Jurkat, Clone E6-1 (cell line): ENCODE measurements around the gene SIPA1L3.

Experiments used
- DNase-seq: peaks from one replicate; pipeline ENCODE4 v3.0.0-alpha.2; 2011; ENCODE audit warnings: low read depth, low spot score
- H3K4me3 ChIP-seq: 2 replicates; pipeline ENCODE4 v1.5.1; 2011; ENCODE audit warnings: mild to moderate bottlenecking, low read length, control low read depth, moderate library complexity

The SIPA1L3 gene

DNA sequence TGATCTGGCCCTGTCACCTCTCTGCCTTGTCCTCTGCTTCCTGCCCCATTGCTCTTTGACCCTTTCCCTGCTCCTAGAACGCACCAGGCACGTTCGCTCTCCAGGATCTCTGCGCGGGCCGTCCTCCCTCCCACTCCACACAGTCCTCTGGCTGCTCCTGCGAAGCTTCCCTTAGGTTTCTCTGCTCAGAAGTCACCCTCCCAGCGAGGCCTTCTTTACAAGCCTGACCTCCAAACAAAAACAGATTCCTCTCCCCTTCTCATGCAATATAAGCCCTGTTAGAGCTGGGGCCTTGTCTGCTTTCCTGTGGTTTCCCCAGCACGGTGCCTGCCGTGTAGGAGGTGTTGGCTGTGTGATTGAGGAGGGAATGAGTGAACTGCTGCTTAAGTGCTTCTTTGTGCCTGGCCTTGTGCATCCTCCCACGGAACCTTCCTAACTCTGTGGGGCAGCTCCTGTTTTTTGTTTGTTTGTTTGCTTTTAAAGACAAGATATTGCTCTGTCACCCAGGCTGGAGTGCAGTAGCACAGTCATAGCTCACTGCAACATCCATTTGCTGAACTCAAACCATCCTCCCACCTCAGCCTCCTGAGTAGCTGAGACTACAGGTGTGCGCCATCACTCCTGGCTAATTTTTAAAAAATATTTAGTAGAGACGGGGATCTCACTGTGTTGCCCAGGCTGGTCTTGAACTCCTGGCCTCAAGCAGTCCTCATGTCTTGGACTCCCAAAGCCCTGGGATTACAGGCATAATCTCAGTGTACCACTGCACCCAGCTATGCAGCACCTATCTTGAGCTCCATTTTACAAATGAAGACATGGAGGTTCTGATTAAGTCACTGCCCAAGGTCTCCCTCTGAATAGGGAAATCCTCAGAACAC, 82.0 kb downstream of the SIPA1L3 start:
- H3K4me3 ChIP-seq, result no peak overlapping the region
- DNase-seq, result no peak

- no peak overlapping the region for H3K4me3 ChIP-seq
- no peak for DNase-seq
Measured at GRCh38 chr19:37989855-37990254, 82.8 kb downstream of the SIPA1L3 start.

- H3K4me3 ChIP-seq, result no peak overlapping the region
- DNase-seq, result no peak
Measured at GRCh38 chr19:37990362-37990761, 83.4 kb downstream of the SIPA1L3 start.

- no peak overlapping the region for H3K4me3 ChIP-seq
- no peak for DNase-seq
Measured at GRCh38 chr19:37991176-37991835, 84.3 kb downstream of the SIPA1L3 start.

GRCh38 chr19:37991841-37992248, 84.8 kb downstream of the SIPA1L3 start:
- H3K4me3 ChIP-seq, result no peak overlapping the region
- DNase-seq, result no peak

DNA sequence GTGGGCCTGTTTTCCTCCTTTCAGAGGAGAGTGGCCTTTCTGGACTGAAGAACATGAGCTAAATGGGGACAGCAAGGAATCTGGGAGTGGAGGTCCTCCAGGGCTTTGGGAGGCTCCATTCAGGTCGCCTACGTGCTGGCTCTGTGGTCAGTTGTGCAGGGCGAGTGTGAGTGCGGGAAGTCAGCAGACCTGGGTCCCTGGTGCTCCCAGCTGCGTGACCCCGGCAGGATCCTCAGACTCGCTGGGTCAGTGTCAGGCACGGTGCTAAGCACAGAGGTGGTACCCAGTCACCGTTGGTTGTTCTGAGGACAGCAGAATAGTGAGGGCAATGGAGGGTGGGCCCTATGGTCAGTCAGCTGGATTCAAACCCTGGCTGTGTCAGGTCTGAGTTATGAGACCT, 85.8 kb downstream of the SIPA1L3 start:
- DNase-seq, result no peak
- no peak overlapping the region for H3K4me3 ChIP-seq

DNA sequence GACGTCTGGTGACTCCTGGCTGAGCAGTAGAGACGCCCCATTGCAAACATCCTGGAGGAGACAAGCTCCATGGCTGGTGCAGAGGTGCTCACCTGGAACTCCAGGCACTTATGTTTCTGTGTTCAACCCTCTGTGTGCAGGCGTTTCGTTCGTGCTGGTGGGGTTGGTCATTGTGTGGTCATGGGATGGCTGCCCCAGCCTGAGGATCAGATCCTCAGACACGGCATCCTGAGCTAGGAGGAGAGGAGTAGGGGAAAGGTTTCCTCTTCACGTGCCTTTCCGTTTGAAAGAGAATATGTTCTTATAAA, 87.8 kb downstream of the SIPA1L3 start:
- no peak for DNase-seq
- H3K4me3 ChIP-seq, result no peak overlapping the region

DNA sequence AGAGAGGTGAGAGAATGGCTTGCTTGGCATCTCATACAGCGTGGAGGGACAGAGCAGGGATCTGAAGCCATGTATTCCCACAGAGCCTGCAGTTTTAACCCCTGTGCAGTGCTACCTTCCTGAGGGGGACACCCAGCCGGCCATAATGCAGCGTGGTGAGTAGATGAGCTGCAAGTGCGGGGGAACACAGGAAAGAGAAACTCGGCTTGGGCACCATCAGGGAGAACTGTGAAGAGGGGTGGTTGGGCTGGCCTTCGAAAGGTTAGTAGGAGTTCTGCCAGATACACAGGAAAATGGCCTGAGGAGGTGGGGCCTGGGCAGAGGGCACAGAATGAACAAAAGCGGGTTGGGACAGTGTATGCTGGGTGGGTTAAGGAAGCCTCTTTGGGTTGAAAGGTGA, 88.3 kb downstream of the SIPA1L3 start:
- no peak overlapping the region for H3K4me3 ChIP-seq
- DNase-seq, result no peak

GRCh38 chr19:37997911-37998344, 90.9 kb downstream of the SIPA1L3 start:
- H3K4me3 ChIP-seq, result no peak overlapping the region
- DNase-seq, result no peak

DNA sequence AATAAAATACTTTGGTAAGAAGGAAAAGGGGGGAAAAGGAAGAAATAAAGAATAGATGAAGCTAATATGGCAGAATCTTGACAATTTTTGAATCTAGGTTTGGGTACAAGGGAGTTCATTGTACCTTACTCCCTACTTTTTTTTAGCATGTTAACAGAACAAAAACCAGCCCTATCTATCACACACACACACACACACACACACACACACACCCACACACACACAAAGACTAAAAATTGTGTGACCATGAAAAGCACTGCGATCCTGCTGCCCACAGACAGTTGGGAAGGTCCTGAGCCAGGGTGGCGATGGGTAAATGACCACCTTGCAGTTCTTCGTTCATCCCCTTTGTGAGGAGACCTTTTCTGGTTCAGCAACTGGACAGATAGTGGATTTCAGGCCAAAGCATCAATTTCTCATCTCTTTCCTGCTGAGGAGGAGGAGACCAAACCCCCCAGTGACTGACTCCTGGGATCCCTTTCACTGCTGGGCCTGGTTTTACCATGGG, 91.8 kb downstream of the SIPA1L3 start:
- no peak overlapping the region for H3K4me3 ChIP-seq
- DNase-seq, result no peak

GRCh38 chr19:37999309-38000213, 92.6 kb downstream of the SIPA1L3 start:
- H3K4me3 ChIP-seq, result no peak overlapping the region
- no peak for DNase-seq

GRCh38 chr19:38001158-38001781, 94.3 kb downstream of the SIPA1L3 start:
- no peak for DNase-seq
- no peak overlapping the region for H3K4me3 ChIP-seq

- H3K4me3 ChIP-seq, result no peak overlapping the region
- no peak for DNase-seq
Measured at GRCh38 chr19:38003438-38004185, 96.6 kb downstream of the SIPA1L3 start.

GRCh38 chr19:38004186-38004520, 97.1 kb downstream of the SIPA1L3 start:
- no peak overlapping the region for H3K4me3 ChIP-seq
- DNase-seq, result no peak

- peak; percentile 38 for DNase-seq
- no peak overlapping the region for H3K4me3 ChIP-seq
Measured at GRCh38 chr19:38004521-38005223, 97.7 kb downstream of the SIPA1L3 start.

GRCh38 chr19:38005224-38005614, 98.2 kb downstream of the SIPA1L3 start:
- no peak overlapping the region for H3K4me3 ChIP-seq
- no peak for DNase-seq

DNA sequence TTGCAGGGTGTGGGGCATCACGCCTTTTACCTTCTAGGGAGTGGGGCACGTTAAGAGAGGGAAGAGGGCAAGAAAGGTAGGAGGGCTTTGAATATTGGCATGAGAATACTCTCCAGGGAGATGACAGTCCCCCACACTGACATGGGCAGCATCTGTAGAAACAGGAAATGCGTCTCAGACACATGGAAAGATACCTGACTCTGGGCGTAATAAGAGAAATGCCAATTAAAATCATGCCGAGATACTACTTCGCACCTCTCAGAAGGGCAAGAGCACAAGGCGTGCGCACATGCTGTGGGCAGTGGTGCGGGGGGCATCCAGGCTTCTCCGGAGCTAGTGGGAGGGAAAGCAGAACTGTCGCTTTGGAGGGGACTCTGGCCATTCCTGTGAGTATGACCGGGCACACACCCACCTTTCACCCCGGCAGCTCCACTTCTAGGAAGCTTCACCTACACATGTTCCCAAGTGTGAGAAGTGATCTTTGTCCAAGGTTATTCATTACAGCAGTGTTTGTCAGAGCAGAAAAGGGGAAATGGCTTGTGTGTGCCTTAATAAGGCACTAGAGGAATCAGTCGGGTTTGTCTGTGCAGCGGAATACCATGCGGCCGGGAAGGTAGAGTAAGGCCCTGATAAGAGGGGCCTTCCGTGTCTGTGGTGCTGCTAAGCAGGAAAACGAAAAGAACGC, 99.5 kb downstream of the SIPA1L3 start:
- no peak for DNase-seq
- no peak overlapping the region for H3K4me3 ChIP-seq
